Stromal cell of bone marrow (primary cell): ENCODE data around the gene RBMS3.
"Not testable (repeated sequence)": the region's sequence is repeated elsewhere in the genome, so short reads cannot be mapped to it uniquely, and the experiment has no call there.

ENCODE experiments used
- DNase-seq: peaks from one replicate; pipeline ENCODE4 v3.0.0-alpha.2; 2012; ENCODE audit warnings: low read depth

RBMS3 gene

GRCh38 chr3:29385046-29385830, 104.4 kb downstream of the RBMS3 start:
- DNase-seq = peak; percentile 45

- DNase-seq = no peak
These were observed 108.5 kb downstream of the RBMS3 start for GRCh38 chr3:29389362-29389761.

GRCh38 chr3:29392625-29393388, 111.9 kb downstream of the RBMS3 start:
- no peak for DNase-seq

GRCh38 chr3:29393946-29394345, 113.1 kb downstream of the RBMS3 start:
- not testable (repeated sequence) for DNase-seq

- DNase-seq = no peak
These were observed 116.5 kb downstream of the RBMS3 start for GRCh38 chr3:29397406-29397805.

GRCh38 chr3:29398787-29399186, 117.9 kb downstream of the RBMS3 start:
- no peak for DNase-seq

GRCh38 chr3:29406291-29406832, 125.5 kb downstream of the RBMS3 start:
- no peak for DNase-seq

GRCh38 chr3:29408676-29409075, 127.8 kb downstream of the RBMS3 start:
- DNase-seq = no peak

- DNase-seq = peak; percentile 17
These were observed 128.5 kb downstream of the RBMS3 start for GRCh38 chr3:29409409-29409808.

GRCh38 chr3:29410220-29410619, 129.3 kb downstream of the RBMS3 start:
- DNase-seq = no peak

GRCh38 chr3:29410660-29411405, 130.0 kb downstream of the RBMS3 start:
- no peak for DNase-seq

- no peak for DNase-seq
These were observed 131.2 kb downstream of the RBMS3 start for GRCh38 chr3:29412110-29412509.

GRCh38 chr3:29414468-29415224, 133.8 kb downstream of the RBMS3 start:
- no peak for DNase-seq

GRCh38 chr3:29415482-29416223, 134.8 kb downstream of the RBMS3 start:
- DNase-seq = no peak

GRCh38 chr3:29416514-29416913, 135.6 kb downstream of the RBMS3 start:
- DNase-seq = peak; percentile 51

GRCh38 chr3:29420106-29420505, 139.2 kb downstream of the RBMS3 start:
- DNase-seq = no peak

GRCh38 chr3:29426302-29427226, 145.7 kb downstream of the RBMS3 start:
- no peak for DNase-seq

GRCh38 chr3:29427266-29428103, 146.6 kb downstream of the RBMS3 start:
- peak; percentile 38 for DNase-seq
